ENCODE data around the gene KRTAP10-8.

The KRTAP10-8 gene, protein sequence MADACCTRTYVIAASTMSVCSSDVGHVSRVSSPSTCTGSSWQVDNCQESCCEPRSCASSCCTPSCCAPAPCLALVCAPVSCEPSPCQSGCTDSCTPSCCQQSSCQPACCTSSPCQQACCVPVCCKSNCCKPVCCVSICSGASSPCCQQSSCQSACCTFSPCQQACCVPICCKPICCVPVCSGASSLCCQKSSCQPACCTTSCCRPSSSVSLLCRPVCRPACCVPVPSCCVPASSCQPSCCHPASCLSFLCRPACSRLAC

DNA sequence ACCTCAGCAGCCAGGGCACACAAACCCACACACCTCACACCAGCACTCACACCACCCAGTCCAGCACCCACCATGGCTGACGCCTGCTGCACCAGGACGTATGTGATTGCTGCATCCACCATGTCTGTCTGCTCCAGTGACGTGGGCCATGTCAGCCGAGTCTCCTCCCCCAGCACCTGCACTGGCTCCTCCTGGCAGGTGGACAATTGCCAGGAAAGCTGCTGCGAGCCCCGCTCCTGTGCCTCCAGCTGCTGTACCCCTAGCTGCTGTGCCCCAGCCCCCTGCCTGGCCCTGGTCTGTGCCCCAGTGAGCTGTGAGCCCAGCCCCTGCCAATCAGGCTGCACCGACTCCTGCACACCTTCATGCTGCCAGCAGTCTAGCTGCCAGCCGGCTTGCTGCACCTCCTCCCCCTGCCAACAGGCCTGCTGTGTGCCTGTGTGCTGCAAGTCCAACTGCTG is at the start of gene KRTAP10-8:
Gene KRTAP10-8, plus strand, starts transcription at position 51 of the 458 bp plus-strand sequence. Its CDS starts 22 bp downstream, at position 73.
- peaks cover 0 to 5% of the 10 kb centered on the region in 2 donors for H3K9me3 ChIP-seq (ENCODE audit: control insufficient read depth in 2 of 2, low read length in 2 of 2)
- H3K27ac ChIP-seq (ENCODE audit: low read depth in 2 of 2, low read length in 2 of 2) = no peak within 1 kb of the TSS
- no peaks in the 10 kb centered on the region for H3K27me3 ChIP-seq (ENCODE audit: control insufficient read depth in 2 of 2, insufficient read depth in 2 of 2, low read length in 2 of 2)
- no peaks in the 10 kb centered on the region for H3K4me1 ChIP-seq (ENCODE audit: control insufficient read depth in 2 of 2, insufficient read depth in 2 of 2, low read length in 2 of 2)
- no peak within 1 kb of the TSS for H3K4me3 ChIP-seq (ENCODE audit: low read length in 2 of 2)
- H3K9ac ChIP-seq (ENCODE audit: low read depth in 1 of 2, low read length in 2 of 2) = no peak within 1 kb of the TSS
- no peaks in the 10 kb centered on the region for H3K36me3 ChIP-seq (ENCODE audit: control insufficient read depth in 2 of 2, insufficient read depth in 2 of 2, low read length in 2 of 2)

DNA sequence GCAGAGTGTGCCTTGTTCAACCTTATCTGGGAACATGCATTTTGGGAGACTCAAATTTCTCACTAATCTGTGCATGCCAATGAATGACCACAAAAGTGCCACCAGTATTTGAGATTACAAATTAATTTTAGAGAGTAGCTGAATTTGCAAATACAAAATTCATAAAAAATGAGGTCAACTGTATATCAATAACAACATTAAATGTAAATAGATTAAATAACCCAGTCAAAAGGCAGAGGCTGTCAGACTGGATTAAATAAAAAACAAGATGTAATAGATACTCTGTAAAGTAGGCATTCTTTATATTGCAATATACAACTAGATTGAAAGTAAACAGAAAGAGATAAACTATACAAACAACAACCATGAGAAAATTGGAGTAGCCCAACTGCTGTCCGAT is 47.8 kb upstream of the KRTAP10-8 start:
- no peaks in the 10 kb centered on the region for H3K4me1 ChIP-seq (ENCODE audit: control insufficient read depth in 2 of 2, insufficient read depth in 2 of 2, low read length in 2 of 2)
- H3K27me3 ChIP-seq (ENCODE audit: control insufficient read depth in 2 of 2, insufficient read depth in 2 of 2, low read length in 2 of 2) = no peaks in the 10 kb centered on the region
- H3K9ac ChIP-seq (ENCODE audit: low read depth in 1 of 2, low read length in 2 of 2) = no peak overlapping the region
- H3K9me3 ChIP-seq (ENCODE audit: control insufficient read depth in 2 of 2, low read length in 2 of 2) = no peaks in the 10 kb centered on the region
- no peak overlapping the region for H3K4me3 ChIP-seq (ENCODE audit: low read length in 2 of 2)
- H3K36me3 ChIP-seq (ENCODE audit: control insufficient read depth in 2 of 2, insufficient read depth in 2 of 2, low read length in 2 of 2) = no peaks in the 10 kb centered on the region
- H3K27ac ChIP-seq (ENCODE audit: low read depth in 2 of 2, low read length in 2 of 2) = no peak overlapping the region

DNA sequence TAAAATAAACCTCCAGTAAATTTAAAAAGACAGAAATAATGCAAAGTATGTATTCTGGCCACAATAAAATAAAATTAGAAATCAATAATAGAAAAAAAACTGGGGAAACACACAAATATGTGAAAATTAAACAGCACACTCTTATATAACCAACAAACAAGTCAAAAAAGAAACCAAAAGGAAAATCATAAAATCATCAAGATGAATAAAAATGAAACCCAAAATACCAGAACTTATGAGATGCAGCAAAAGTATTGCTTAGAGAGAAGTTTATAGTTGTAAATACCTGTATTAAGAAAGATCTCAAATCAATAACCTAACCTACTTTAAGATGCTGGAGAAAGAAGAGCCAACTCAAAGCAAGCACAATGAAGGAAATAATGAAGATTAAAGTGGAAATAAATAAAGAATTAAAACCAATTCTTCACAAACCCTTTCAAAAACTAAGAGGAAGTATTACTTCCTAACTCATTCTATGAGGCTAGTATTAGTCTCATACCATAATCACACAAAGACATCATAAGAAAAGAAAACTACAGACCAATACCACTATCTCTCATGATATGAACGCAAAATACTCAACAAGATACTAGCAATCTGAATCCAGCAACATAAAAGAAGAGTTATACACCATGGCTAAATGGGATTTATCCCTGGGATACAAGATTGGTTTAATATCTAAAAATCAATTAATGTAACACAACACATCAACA is 46.8 kb upstream of the KRTAP10-8 start:
- H3K9me3 ChIP-seq (ENCODE audit: control insufficient read depth in 2 of 2, low read length in 2 of 2) = no peaks in the 10 kb centered on the region
- no peaks in the 10 kb centered on the region for H3K4me1 ChIP-seq (ENCODE audit: control insufficient read depth in 2 of 2, insufficient read depth in 2 of 2, low read length in 2 of 2)
- no peak overlapping the region for H3K9ac ChIP-seq (ENCODE audit: low read depth in 1 of 2, low read length in 2 of 2)
- H3K27me3 ChIP-seq (ENCODE audit: control insufficient read depth in 2 of 2, insufficient read depth in 2 of 2, low read length in 2 of 2) = no peaks in the 10 kb centered on the region
- H3K4me3 ChIP-seq (ENCODE audit: low read length in 2 of 2) = no peak overlapping the region
- H3K36me3 ChIP-seq (ENCODE audit: control insufficient read depth in 2 of 2, insufficient read depth in 2 of 2, low read length in 2 of 2) = no peaks in the 10 kb centered on the region
- no peak overlapping the region for H3K27ac ChIP-seq (ENCODE audit: low read depth in 2 of 2, low read length in 2 of 2)

DNA sequence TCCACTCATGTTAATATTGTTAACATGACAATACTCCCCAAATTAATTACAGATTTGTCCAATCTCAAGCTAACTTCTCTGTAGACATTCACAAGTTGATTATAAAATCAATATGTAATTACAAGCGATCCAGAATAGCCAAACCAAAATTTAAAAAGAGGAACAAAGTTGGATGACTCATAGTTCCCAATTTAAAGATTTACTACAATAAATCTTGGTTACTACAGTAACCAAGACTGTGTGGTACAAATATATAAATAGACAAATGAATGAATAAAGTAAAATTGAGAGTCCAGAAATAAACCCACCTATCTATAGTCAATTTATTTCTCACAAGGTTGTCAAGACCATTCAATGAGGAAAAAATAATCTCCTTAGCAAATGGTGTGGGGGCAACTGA is 45.5 kb upstream of the KRTAP10-8 start:
- Histone ChIP-seq H3K27me3 (ENCODE audit: control insufficient read depth in 2 of 2, insufficient read depth in 2 of 2, low read length in 2 of 2) (no peaks in the 10 kb centered on the region), H3K36me3 (ENCODE audit: control insufficient read depth in 2 of 2, insufficient read depth in 2 of 2, low read length in 2 of 2) (no peaks in the 10 kb centered on the region), H3K9ac (ENCODE audit: low read depth in 1 of 2, low read length in 2 of 2) (no peak overlapping the region), H3K4me1 (ENCODE audit: control insufficient read depth in 2 of 2, insufficient read depth in 2 of 2, low read length in 2 of 2) (no peaks in the 10 kb centered on the region), H3K4me3 (ENCODE audit: low read length in 2 of 2) (no peak overlapping the region), H3K27ac (ENCODE audit: low read depth in 2 of 2, low read length in 2 of 2) (no peak overlapping the region), H3K9me3 (ENCODE audit: control insufficient read depth in 2 of 2, low read length in 2 of 2) (no peaks in the 10 kb centered on the region)

DNA sequence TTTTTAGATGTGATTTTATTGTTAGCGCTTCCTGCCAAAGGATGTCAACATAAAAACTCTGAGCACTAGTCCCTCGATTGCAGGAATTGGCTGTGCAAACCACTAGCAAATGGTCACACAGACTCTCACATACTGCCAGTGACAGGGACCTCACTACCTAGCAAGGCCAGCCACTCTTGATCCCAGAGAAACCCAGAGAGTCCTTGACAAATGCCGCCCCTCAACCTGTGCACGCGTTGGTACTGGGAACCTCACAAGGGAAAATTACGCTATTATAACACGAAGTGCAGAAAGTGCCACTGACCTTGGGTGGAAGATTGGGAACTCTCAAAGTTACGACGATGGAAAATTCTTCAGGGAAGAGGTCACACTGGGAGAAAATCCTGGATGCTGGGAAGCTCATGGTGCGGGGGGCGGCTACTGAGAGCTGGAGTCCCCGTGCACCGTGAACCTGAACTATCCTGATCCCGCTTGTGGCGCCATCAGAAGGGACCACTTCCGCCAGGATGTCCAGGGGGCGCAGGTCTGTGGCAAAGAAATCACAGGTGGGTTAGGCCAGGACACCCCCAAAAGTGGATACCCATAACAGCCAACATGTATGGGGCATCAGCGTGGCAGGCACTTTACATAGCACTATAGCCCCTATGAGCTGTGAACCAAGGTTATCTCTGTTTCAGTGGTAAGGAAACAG is 44.3 kb upstream of the KRTAP10-8 start:
- Histone ChIP-seq H3K9me3 (ENCODE audit: control insufficient read depth in 2 of 2, low read length in 2 of 2) (no peaks in the 10 kb centered on the region), H3K27ac (ENCODE audit: low read depth in 2 of 2, low read length in 2 of 2) (no peak overlapping the region), H3K9ac (ENCODE audit: low read depth in 1 of 2, low read length in 2 of 2) (no peak overlapping the region), H3K4me1 (ENCODE audit: control insufficient read depth in 2 of 2, insufficient read depth in 2 of 2, low read length in 2 of 2) (no peaks in the 10 kb centered on the region), H3K36me3 (ENCODE audit: control insufficient read depth in 2 of 2, insufficient read depth in 2 of 2, low read length in 2 of 2) (no peaks in the 10 kb centered on the region), H3K4me3 (ENCODE audit: low read length in 2 of 2) (no peak overlapping the region), H3K27me3 (ENCODE audit: control insufficient read depth in 2 of 2, insufficient read depth in 2 of 2, low read length in 2 of 2) (no peaks in the 10 kb centered on the region)

DNA sequence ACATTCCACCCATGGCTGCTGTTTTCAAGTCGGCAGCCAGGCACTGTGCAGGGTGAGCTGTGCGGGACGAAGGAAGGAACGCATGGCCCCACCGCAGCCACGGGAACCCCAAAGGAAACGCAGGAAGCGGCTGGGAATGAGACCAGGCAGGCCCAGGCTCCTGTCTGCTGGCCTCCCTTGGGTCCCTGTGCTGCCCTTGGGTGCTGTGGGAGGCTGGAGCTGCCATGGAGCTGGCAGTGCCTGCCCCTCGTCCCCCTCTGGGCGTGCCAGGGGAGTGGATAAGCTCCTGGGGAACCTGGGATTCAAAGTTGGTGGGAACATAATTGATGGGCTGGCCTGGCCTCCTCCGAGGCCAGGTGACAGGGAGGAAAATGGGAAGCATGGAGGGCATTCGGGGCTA is 43.6 kb upstream of the KRTAP10-8 start:
- Histone ChIP-seq H3K4me3 (ENCODE audit: low read length in 2 of 2) (no peak overlapping the region), H3K4me1 (ENCODE audit: control insufficient read depth in 2 of 2, insufficient read depth in 2 of 2, low read length in 2 of 2) (no peaks in the 10 kb centered on the region), H3K36me3 (ENCODE audit: control insufficient read depth in 2 of 2, insufficient read depth in 2 of 2, low read length in 2 of 2) (no peaks in the 10 kb centered on the region), H3K27ac (ENCODE audit: low read depth in 2 of 2, low read length in 2 of 2) (no peak overlapping the region), H3K27me3 (ENCODE audit: control insufficient read depth in 2 of 2, insufficient read depth in 2 of 2, low read length in 2 of 2) (no peaks in the 10 kb centered on the region), H3K9ac (ENCODE audit: low read depth in 1 of 2, low read length in 2 of 2) (no peak overlapping the region), H3K9me3 (ENCODE audit: control insufficient read depth in 2 of 2, low read length in 2 of 2) (no peaks in the 10 kb centered on the region)

DNA sequence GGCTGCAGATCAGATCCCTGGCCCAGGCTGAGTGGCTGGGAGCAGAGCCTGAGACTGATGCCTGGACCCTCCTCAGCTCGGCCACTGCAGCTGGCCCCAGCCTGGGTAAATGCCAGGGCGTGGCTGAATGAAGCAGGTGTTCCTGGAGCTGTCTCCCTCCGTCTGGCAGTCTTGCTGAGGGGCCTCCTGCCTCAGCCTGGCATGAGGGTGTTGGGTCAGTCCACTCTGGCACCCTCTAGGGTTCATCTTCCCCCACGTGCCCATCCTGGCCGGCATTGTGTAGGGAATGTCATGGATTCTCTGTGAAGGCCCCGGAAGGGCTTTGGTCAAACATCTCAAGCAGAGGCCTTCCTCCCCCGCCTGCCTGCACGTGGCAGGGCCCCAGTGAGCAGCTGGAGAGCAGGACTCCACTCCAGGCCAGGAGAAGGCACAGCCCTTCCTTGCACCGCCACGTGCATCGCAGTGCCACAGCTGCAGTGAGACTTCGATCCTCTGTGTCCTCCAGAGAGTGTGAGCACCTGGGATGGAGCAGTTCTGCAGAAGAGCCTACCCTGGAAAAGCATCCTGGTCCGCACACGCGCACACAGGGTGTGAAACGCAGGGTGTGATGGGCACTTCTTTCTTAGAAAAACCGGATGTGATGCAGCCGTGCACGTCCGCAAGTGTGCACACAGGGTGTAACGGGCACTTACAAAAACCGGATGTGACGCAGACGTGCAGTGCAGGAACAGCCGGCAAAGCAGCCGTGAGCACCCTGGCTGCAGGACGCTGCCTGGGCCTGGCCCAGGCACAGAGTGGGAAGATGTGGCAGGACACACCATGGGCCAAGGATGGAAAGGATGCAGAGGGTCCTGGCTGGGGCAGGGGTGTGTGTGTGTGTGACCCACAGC is 43.0 kb upstream of the KRTAP10-8 start:
- Histone ChIP-seq H3K36me3 (ENCODE audit: control insufficient read depth in 2 of 2, insufficient read depth in 2 of 2, low read length in 2 of 2) (no peaks in the 10 kb centered on the region), H3K4me1 (ENCODE audit: control insufficient read depth in 2 of 2, insufficient read depth in 2 of 2, low read length in 2 of 2) (no peaks in the 10 kb centered on the region), H3K9me3 (ENCODE audit: control insufficient read depth in 2 of 2, low read length in 2 of 2) (no peaks in the 10 kb centered on the region), H3K4me3 (ENCODE audit: low read length in 2 of 2) (no peak overlapping the region), H3K27me3 (ENCODE audit: control insufficient read depth in 2 of 2, insufficient read depth in 2 of 2, low read length in 2 of 2) (no peaks in the 10 kb centered on the region), H3K27ac (ENCODE audit: low read depth in 2 of 2, low read length in 2 of 2) (no peak overlapping the region), H3K9ac (ENCODE audit: low read depth in 1 of 2, low read length in 2 of 2) (no peak overlapping the region)

DNA sequence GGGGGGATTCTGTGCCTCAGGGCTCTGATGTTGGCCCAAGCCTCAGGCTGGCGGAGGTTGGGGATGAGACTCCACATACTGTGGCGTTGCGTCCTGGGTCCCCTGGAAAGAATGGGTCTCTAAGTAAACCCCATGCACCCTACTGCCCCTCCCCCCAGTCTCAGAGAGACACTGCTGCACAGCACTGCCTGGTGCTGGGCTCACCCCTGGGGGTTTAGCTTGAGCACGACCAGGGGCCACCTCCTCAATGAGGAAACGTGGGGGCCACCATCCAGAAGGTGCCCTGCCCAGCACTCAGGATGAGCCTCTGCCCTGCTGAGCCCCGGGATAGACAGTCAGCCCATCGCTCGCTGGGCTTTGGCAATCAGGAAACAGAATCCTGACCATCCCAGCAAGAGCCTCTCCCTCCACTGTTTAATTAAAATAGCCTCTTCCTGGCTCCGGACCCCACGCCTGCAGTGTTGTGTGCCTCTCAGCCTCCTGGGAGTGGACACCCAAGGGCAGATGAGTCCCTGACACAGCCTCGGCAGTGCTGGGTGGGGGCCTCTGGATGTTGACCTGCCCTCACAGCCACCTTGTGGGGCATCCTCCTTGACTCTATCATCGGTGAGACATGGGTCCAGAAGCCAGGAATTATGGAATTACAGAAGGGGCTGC is 41.9 kb upstream of the KRTAP10-8 start:
- peaks cover 3 to 8% of the 10 kb centered on the region in 2 donors for H3K4me1 ChIP-seq (ENCODE audit: control insufficient read depth in 2 of 2, insufficient read depth in 2 of 2, low read length in 2 of 2)
- no peak overlapping the region for H3K9ac ChIP-seq (ENCODE audit: low read depth in 1 of 2, low read length in 2 of 2)
- H3K27me3 ChIP-seq (ENCODE audit: control insufficient read depth in 2 of 2, insufficient read depth in 2 of 2, low read length in 2 of 2) = no peaks in the 10 kb centered on the region

DNA sequence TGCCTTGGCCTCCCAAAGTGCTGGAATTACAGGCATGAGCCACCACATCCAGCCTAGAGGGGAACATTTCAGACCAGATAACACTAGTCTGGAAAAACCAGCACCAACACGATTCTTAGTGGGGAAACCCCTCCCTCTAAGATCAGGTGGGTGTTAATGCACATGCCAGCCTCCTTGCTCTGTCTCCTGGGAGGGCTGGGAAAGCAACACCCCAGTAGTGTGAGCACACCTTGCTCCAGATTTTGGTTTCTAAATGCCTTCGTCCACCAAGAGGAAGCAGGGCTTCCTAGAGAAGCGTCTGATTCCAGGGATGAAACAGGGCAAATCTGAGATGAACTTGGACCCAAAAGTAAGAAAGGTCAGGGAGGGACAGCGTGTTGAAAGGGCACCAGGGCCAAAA is 40.6 kb upstream of the KRTAP10-8 start:
- no peaks in the 10 kb centered on the region for H3K36me3 ChIP-seq (ENCODE audit: control insufficient read depth in 2 of 2, insufficient read depth in 2 of 2, low read length in 2 of 2)

More for the DNA sequence above, 41.9 kb upstream of the KRTAP10-8 start:
- Histone ChIP-seq H3K4me3 (ENCODE audit: low read length in 2 of 2) (no peak overlapping the region), H3K27ac (ENCODE audit: low read depth in 2 of 2, low read length in 2 of 2) (no peak overlapping the region), H3K36me3 (ENCODE audit: control insufficient read depth in 2 of 2, insufficient read depth in 2 of 2, low read length in 2 of 2) (no peaks in the 10 kb centered on the region), H3K9me3 (ENCODE audit: control insufficient read depth in 2 of 2, low read length in 2 of 2) (no peaks in the 10 kb centered on the region)

More for the DNA sequence above, 40.6 kb upstream of the KRTAP10-8 start:
- peaks cover 0 to 3% of the 10 kb centered on the region in 2 donors for H3K27me3 ChIP-seq (ENCODE audit: control insufficient read depth in 2 of 2, insufficient read depth in 2 of 2, low read length in 2 of 2)
- no peak overlapping the region for H3K4me3 ChIP-seq (ENCODE audit: low read length in 2 of 2)
- H3K27ac ChIP-seq (ENCODE audit: low read depth in 2 of 2, low read length in 2 of 2) = no peak overlapping the region
- H3K9ac ChIP-seq (ENCODE audit: low read depth in 1 of 2, low read length in 2 of 2) = no peak overlapping the region
- H3K4me1 ChIP-seq (ENCODE audit: control insufficient read depth in 2 of 2, insufficient read depth in 2 of 2, low read length in 2 of 2) = peaks cover 3 to 16% of the 10 kb centered on the region in 2 donors
- H3K9me3 ChIP-seq (ENCODE audit: control insufficient read depth in 2 of 2, low read length in 2 of 2) = no peaks in the 10 kb centered on the region

All from mucosa of rectum (tissue), 2 donors.